ENCODE data around the gene BCAS1.

DNA sequence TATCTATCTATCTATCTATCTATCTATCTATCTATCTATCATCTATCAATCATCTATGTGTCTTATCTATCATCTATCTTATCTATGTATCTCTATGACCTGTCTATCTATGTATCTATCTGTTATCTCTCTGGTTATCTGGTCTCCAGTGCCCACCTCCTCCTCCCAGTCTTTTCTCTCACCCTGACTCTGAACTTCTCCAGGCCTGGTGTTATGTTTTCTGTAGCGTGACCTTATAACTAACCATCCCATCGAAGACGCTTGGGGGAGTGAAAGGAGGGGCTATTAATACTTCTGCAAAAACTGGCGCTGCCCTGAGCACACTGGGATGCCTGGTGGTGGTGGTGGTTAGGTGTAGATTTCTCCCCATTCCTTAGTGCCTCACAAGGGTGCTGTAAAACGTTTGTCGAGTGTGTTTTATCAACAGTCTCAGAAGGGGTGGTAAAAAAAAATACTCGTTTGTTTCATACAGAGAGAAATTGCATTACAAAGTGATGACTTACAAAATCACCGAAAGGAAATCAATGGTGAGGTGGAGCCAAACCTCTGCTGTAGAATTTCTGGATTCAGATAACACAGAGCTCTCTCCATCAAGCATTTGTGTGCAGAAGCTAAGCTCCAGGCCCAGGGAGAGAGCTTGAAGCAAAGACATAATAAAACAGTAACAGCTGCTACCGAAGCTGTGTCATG is 156.2 kb downstream of the BCAS1 start:
- TF ChIP-seq, protein P1, sequence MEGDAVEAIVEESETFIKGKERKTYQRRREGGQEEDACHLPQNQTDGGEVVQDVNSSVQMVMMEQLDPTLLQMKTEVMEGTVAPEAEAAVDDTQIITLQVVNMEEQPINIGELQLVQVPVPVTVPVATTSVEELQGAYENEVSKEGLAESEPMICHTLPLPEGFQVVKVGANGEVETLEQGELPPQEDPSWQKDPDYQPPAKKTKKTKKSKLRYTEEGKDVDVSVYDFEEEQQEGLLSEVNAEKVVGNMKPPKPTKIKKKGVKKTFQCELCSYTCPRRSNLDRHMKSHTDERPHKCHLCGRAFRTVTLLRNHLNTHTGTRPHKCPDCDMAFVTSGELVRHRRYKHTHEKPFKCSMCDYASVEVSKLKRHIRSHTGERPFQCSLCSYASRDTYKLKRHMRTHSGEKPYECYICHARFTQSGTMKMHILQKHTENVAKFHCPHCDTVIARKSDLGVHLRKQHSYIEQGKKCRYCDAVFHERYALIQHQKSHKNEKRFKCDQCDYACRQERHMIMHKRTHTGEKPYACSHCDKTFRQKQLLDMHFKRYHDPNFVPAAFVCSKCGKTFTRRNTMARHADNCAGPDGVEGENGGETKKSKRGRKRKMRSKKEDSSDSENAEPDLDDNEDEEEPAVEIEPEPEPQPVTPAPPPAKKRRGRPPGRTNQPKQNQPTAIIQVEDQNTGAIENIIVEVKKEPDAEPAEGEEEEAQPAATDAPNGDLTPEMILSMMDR (IDR thresholded peaks at IDR 0.05) = no peak
- no peak for TF ChIP-seq POLR2AphosphoS5 (IDR thresholded peaks at IDR 0.05; ENCODE audit: low read depth, low read length)
- TF ChIP-seq, protein P2, sequence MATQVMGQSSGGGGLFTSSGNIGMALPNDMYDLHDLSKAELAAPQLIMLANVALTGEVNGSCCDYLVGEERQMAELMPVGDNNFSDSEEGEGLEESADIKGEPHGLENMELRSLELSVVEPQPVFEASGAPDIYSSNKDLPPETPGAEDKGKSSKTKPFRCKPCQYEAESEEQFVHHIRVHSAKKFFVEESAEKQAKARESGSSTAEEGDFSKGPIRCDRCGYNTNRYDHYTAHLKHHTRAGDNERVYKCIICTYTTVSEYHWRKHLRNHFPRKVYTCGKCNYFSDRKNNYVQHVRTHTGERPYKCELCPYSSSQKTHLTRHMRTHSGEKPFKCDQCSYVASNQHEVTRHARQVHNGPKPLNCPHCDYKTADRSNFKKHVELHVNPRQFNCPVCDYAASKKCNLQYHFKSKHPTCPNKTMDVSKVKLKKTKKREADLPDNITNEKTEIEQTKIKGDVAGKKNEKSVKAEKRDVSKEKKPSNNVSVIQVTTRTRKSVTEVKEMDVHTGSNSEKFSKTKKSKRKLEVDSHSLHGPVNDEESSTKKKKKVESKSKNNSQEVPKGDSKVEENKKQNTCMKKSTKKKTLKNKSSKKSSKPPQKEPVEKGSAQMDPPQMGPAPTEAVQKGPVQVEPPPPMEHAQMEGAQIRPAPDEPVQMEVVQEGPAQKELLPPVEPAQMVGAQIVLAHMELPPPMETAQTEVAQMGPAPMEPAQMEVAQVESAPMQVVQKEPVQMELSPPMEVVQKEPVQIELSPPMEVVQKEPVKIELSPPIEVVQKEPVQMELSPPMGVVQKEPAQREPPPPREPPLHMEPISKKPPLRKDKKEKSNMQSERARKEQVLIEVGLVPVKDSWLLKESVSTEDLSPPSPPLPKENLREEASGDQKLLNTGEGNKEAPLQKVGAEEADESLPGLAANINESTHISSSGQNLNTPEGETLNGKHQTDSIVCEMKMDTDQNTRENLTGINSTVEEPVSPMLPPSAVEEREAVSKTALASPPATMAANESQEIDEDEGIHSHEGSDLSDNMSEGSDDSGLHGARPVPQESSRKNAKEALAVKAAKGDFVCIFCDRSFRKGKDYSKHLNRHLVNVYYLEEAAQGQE (IDR thresholded peaks at IDR 0.05; ENCODE audit: insufficient read depth in 1 of 2, low read depth in 2 of 2, low read length in 1 of 2) = no peak

Data from Panc1 (cell line).